K562 (cell line): ENCODE data around the gene LMBR1L. TPM values are rescaled to one million over a fixed set of nuclear protein-coding genes. Genes with fewer than 3 reads are reported as not detected.

Experiments used
- ADNP ChIP-seq: fragments of 200-800 bp; sonication (Bioruptor generic); IDR thresholded peaks from 2 replicates; pipeline ENCODE4 v1.6.1; 2016; ENCODE audit warnings: missing genetic modification characterization, missing compliant biosample characterization
- ARID4B ChIP-seq: sonication (generic); formaldehyde crosslinking; IDR thresholded peaks from 2 replicates; pipeline ENCODE4 v1.8.0; 2022; ENCODE audit warnings: mild to moderate bottlenecking, missing genetic modification reagents
- ATF2 ChIP-seq: sonication (generic); formaldehyde crosslinking; IDR thresholded peaks from 2 replicates; pipeline ENCODE4 v1.8.1; 2022; ENCODE audit warnings: missing genetic modification reagents
- BMI1 ChIP-seq: fragments of 150-350 bp; IDR thresholded peaks from 2 replicates; pipeline ENCODE4 v1.6.1; 2014; ENCODE audit warnings: low read length
- FOXP4 ChIP-seq: sonication (generic); formaldehyde crosslinking; IDR thresholded peaks from 2 replicates; pipeline ENCODE4 v1.8.0; 2022; ENCODE audit warnings: mild to moderate bottlenecking, missing genetic modification reagents, borderline replicate concordance
- HDAC1 ChIP-seq, 2 experiments: fragments of 450-650 bp; IDR thresholded peaks; 2 replicates each; pipeline ENCODE4 v1.6.1; 2016 to 2017; ENCODE audit warnings: inconsistent platforms in 1 of 2, mild to moderate bottlenecking in 1 of 2, moderate library complexity in 1 of 2
- ID3 ChIP-seq, 2 experiments: fragments of 250-450 bp in 1 of 2; fragments of 450-650 bp in 1 of 2; sonication (Bioruptor Pico) in 1 of 2; IDR thresholded peaks; 2 replicates each; pipeline versions ENCODE4 v1.6.1 to v1.8.0; 2016 to 2021; ENCODE audit warnings: mild to moderate bottlenecking in 2 of 2, moderate library complexity in 2 of 2, missing compliant biosample characterization in 1 of 2, missing genetic modification characterization in 1 of 2
- MAX ChIP-seq: sonication (generic); formaldehyde crosslinking; IDR thresholded peaks from 2 replicates; pipeline ENCODE4 v1.9.0; 2022; ENCODE audit warnings: mild to moderate bottlenecking, missing genetic modification reagents
- MITF ChIP-seq: IDR thresholded peaks from 2 replicates; pipeline ENCODE4 v1.6.1; 2014; ENCODE audit warnings: antibody characterized with exemption
- MYNN ChIP-seq, 2 experiments: sonication (generic); formaldehyde crosslinking in 1 of 2; IDR thresholded peaks; 2 replicates each; pipeline versions ENCODE4 v1.5.0 to v1.6.1; 2016 to 2020; ENCODE audit warnings: antibody characterized with exemption in 1 of 2, missing genetic modification reagents in 1 of 2
- NELFE ChIP-seq: IDR thresholded peaks from 2 replicates; pipeline ENCODE4 v1.6.1; 2011; ENCODE audit warnings: mild to moderate bottlenecking; ENCODE audit not compliant: insufficient read depth, insufficient read length
- PCBP1 ChIP-seq: fragments of 200-400 bp; formaldehyde crosslinking; IDR thresholded peaks from 2 replicates; pipeline ENCODE4 v1.6.1; 2018; ENCODE audit warnings: mild to moderate bottlenecking, low read depth, low read length; ENCODE audit not compliant: poor library complexity, severe bottlenecking
- PHF8 ChIP-seq: fragments of 200-600 bp; sonication (generic); IDR thresholded peaks from 2 replicates; pipeline ENCODE4 v1.6.1; 2012; ENCODE audit warnings: mixed run types, mild to moderate bottlenecking, inconsistent platforms, low read length, moderate library complexity, borderline replicate concordance
- SMARCC2 ChIP-seq: fragments of 450-650 bp; IDR thresholded peaks from 2 replicates; pipeline ENCODE4 v1.6.1; 2017; ENCODE audit warnings: antibody characterized with exemption, moderate library complexity, mild to moderate bottlenecking, low read depth
- SNAPC5 ChIP-seq: fragments of 250-450 bp; sonication (Bioruptor Pico); IDR thresholded peaks from 2 replicates; pipeline ENCODE4 v1.8.0; 2021; ENCODE audit warnings: moderate library complexity, mild to moderate bottlenecking, inconsistent platforms
- TCF3 ChIP-seq: sonication (generic); formaldehyde crosslinking; IDR thresholded peaks from 2 replicates; pipeline ENCODE4 v1.4.0; 2020; ENCODE audit warnings: mild to moderate bottlenecking, missing genetic modification reagents
- ZNF24 ChIP-seq: fragments of 450-650 bp; IDR thresholded peaks from 2 replicates; pipeline ENCODE4 v1.6.1; 2016
- ZNF717 ChIP-seq: fragments of 250-450 bp; sonication (Bioruptor Pico); IDR thresholded peaks from 2 replicates; pipeline ENCODE4 v1.5.0; 2021
- polyA plus RNA-seq, 8 experiments: library from polyadenylated mRNA; depleted of rRNA in 4 of 8; stranded (reverse) in 5 of 8; unstranded in 3 of 8; fragments of >200 nt; fragmentation: Nextera tagmentation in 2 of 8; fragmentation: Illumina TruSeq in 1 of 8; extraction: Ambion mirVana in 2 of 8; extraction: Trizol in 1 of 8; gene quantifications; 2 replicates each; pipeline versions ENCODE4 v1.2.1 to v1.2.3, GENCODE V29; 2011 to 2014; ENCODE audit warnings: inconsistent platforms in 1 of 8, missing spikeins in 1 of 8
- total RNA-seq, 7 experiments: library from RNA; depleted of rRNA in 6 of 7; stranded (reverse); fragments of >200 nt in 6 of 7; fragmentation: Illumina TruSeq in 2 of 7; extraction: Trizol in 2 of 7; gene quantifications; 2 replicates each; pipeline versions ENCODE4 v1.2.1 to v1.2.3, GENCODE V29; 2011 to 2021; ENCODE audit warnings: low replicate concordance in 1 of 7

LMBR1L gene
- total and polyA plus RNA-seq, 9 of the 15 experiments (the other 6 are each of a cell fraction or from before 2014, with no cell fraction given): 2.5 to 57.0 (median 31.1) TPM

GRCh38 chr12:49108958-49109404 is 1.7 kb downstream of the LMBR1L start (continued):
- TF ChIP-seq NELFE: no peak
- TF ChIP-seq ZNF24: no peak
- TF ChIP-seq PCBP1: no peak
- no peak for TF ChIP-seq ATF2 (CRISPR knock-in tag)
- no peak for TF ChIP-seq MITF
- TF ChIP-seq BMI1: no peak
- no peak for TF ChIP-seq ADNP (tag)
- TF ChIP-seq PHF8: no peak
- TF ChIP-seq SMARCC2: no peak
- TF ChIP-seq ARID4B (CRISPR knock-in tag): no peak
- no peak for TF ChIP-seq HDAC1 (IDR thresholded peaks at IDR 0.05)
- no peak for TF ChIP-seq ZNF717
- no peak for TF ChIP-seq FOXP4 (CRISPR knock-in tag)
- TF ChIP-seq MYNN (IDR thresholded peaks at IDR 0.05): no peak
- TF ChIP-seq MYNN (CRISPR knock-in tag; IDR thresholded peaks at IDR 0.05): no peak
- no peak for TF ChIP-seq TCF3 (CRISPR knock-in tag)
- no peak for TF ChIP-seq ID3 (CRISPR knock-in tag; IDR thresholded peaks at IDR 0.05)
- peak; percentile 73 for TF ChIP-seq ID3 (tag; IDR thresholded peaks at IDR 0.05)
- peak; percentile 44 for TF ChIP-seq MAX (CRISPR knock-in tag)
- TF ChIP-seq SNAPC5 (CRISPR knock-in tag): no peak
